ENCODE results near the gene MOB3B.
A peak's percentile ranks its signal among the peaks of the same experiment; 100 is the strongest.
"Not testable (repeated sequence)": the region's sequence is repeated elsewhere in the genome, so short reads cannot be mapped to it uniquely, and the experiment has no call there.

Gene MOB3B

GRCh38 chr9:27514551-27514950 is 15.1 kb downstream of the MOB3B start:
- DNase-seq: no peak

- no peak for DNase-seq
Measured at GRCh38 chr9:27511771-27512170, 17.8 kb downstream of the MOB3B start.

GRCh38 chr9:27510780-27511179 is 18.8 kb downstream of the MOB3B start:
- DNase-seq: no peak

GRCh38 chr9:27506981-27507380 is 22.6 kb downstream of the MOB3B start:
- DNase-seq: no peak

GRCh38 chr9:27505744-27506161 is 23.9 kb downstream of the MOB3B start:
- DNase-seq: no peak

- DNase-seq: no peak
Measured at GRCh38 chr9:27504259-27504658, 25.4 kb downstream of the MOB3B start.

GRCh38 chr9:27503623-27504022 is 26.0 kb downstream of the MOB3B start:
- DNase-seq: no peak

- DNase-seq: not testable (repeated sequence)
Measured at GRCh38 chr9:27500902-27501301, 28.7 kb downstream of the MOB3B start.

- peak in 1 of 5 experiments; percentile 19 for DNase-seq
Measured at GRCh38 chr9:27499451-27499850, 30.2 kb downstream of the MOB3B start.

GRCh38 chr9:27497883-27498417 is 31.7 kb downstream of the MOB3B start:
- no peak for DNase-seq

GRCh38 chr9:27496135-27496504 is 33.5 kb downstream of the MOB3B start:
- no peak for DNase-seq

- no peak for DNase-seq
Measured at GRCh38 chr9:27495480-27496134, 34.0 kb downstream of the MOB3B start.

- no peak for DNase-seq
Measured at GRCh38 chr9:27491154-27491553, 38.5 kb downstream of the MOB3B start.

GRCh38 chr9:27489087-27489876 is 40.3 kb downstream of the MOB3B start:
- DNase-seq: no peak

- no peak for DNase-seq
Measured at GRCh38 chr9:27487927-27488326, 41.7 kb downstream of the MOB3B start.

- no peak for DNase-seq
Measured at GRCh38 chr9:27487128-27487640, 42.4 kb downstream of the MOB3B start.

GRCh38 chr9:27485158-27485557 is 44.5 kb downstream of the MOB3B start:
- peak in 1 of 5 experiments; percentile 28 for DNase-seq

- DNase-seq: no peak
Measured at GRCh38 chr9:27483576-27483975, 46.0 kb downstream of the MOB3B start.

GRCh38 chr9:27482709-27483108 is 46.9 kb downstream of the MOB3B start:
- no peak for DNase-seq

GRCh38 chr9:27478322-27478721 is 51.3 kb downstream of the MOB3B start:
- DNase-seq: no peak

- no peak for DNase-seq
Measured at GRCh38 chr9:27476870-27477515, 52.6 kb downstream of the MOB3B start.

GRCh38 chr9:27475057-27475595 is 54.5 kb downstream of the MOB3B start:
- DNase-seq: no peak

GRCh38 chr9:27474305-27474704 is 55.3 kb downstream of the MOB3B start:
- no peak for DNase-seq

All from T-helper 2 cell (primary cell).